CMK (cell line): ENCODE results near the gene MIB2.

ENCODE experiments used
- DNase-seq: peaks from one replicate; pipeline ENCODE4 v3.0.0-alpha.2; 2010; ENCODE audit warnings: low read depth

Gene MIB2

DNA sequence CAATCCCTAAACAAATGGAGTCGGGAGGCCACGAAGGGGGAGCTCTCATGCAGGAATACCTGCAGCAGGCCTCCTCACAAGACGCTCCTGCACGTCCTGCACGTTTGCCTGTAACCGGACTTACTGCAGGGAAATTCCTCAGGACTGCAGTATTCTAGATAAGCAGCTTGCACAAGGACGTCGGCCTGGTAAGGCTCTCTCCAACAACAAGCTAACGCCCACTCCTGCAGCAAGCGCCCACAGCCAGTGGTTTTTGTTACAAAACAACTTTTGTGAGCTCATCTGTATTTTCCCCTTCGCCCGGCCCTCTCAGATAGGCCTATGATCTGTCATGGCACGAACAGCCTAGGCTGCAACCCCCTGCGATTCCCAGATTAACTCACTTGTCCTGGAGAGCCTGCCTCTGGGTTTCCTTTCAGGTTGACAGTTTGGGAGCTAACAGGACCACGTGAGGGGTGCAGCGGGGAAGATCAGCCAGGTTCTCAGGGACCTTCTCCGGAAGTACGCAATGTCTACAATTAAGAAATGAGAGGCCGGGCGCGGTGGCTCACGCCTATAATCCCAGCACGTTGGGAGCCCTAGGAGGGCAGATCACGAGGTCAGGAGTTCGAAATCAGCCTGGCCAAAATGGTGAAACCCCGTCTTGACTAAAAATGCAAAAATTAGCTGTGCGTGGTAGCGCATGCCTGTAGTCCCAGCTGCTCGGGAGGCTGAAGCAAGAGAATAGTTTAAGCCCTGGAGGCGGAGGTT lies 921 bp upstream of the MIB2 start:
- DNase-seq, result peak; percentile 51

DNA sequence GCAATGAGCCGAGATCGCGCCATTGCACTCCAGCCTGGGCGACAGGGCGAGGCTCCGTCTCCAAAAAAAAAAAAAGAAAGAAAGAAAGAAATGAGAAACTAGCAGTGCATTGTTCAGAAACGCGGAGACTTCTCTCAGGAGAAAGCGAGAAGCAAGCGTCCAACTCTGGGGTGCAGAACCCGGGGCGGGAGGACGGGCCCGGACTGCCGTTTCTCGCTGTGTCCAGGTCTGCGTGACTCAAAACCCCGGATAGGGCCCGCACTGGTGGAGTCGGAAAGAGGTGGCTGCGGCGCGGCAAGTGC lies 395 bp upstream of the MIB2 start:
- no peak for DNase-seq

DNA sequence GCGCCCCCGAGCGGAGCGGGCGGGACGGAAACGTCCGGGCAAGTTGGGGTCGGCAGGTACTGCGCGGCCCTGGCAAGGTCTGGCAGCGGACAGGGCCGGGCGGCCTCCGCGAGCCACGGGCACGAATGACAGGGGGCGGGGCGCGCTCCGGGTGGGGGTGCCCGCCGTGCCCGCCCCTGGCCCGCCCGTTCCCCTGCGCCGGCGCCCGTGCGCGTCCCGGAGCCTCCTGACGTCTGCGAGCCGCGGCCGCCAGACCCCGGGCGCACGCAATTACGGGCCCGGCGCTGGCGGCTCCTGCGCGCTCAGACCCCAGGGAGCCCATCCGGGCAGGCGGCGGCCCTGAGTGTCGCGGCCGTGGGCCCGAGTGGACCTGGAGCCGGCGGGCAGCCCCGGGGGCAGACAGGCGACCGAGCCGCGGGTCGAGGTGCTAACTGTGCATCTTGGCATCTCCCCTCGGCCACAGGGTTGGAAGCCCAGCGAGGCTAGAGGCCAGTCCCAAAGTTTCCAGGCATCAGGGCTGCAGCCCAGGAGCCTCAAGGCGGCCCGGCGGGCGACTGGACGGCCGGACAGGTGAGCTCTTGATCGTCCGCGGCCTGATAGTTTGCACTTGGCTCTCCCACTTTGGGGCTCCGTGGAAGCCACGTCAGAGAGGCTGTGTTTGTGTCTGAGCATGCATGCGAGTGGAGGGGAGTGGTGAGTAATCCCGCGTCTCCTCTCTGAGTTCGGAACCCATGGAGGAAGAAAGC lies 918 bp downstream of the MIB2 start:
- no peak for DNase-seq

DNA sequence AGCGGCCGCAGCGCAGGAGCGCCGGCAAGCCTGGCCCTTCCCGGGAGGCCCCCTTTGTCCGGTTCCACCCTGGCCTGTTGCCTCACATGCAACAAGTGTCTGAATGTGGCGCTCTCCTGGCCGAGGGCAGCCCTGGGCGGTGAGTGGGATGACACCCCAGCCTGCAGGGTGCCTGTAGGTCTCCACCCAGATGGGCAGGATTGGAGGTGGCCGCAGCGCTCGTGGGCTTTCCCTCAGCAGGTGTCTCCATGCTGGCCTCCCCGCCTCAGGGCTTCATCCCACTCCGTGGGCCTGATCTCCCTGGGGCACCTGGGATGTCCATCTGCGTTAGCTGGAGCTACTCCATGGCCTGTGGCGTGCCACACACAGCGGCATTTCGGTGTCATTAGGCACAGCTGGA lies 1.5 kb downstream of the MIB2 start:
- no peak for DNase-seq

DNA sequence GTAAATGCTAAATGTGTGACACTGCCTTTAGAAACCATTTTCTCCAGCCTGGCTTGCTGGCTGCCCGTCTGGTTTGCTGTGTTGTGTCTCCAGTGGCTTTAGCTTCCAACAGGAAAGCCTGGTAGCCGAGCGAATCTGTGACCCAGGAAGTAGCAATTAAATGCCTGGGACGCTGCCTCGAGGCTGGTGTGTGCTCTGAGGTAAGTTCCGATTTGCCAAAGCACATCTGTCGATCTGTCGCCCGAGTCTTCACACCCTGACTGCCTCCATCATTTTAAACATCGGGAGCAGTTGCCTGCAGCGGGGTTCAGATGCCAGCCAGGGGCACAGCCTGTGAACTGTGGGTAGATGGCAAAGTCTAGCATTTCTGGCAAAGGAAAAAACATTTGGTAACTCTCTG lies 2.2 kb downstream of the MIB2 start:
- DNase-seq, result no peak

DNA sequence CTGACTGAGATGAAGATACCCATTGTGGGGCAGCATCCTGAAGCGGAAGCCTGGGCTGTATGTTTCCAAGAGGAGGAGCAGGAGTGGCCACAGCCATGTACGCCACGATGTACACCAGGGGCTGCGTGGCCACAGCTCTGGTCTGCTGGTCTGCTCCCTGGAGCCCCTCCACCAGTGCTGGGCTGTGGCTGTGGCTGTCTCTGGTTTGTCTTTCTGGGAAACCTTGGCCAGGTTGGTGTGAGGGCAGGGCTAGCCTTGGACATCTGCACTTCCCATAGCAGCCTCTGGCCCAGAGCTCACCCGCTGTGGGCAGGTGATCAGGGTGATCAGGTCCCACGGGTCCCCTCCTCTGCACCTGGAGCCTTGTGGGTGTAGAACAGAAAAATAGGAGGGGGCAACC lies 2.6 kb downstream of the MIB2 start:
- no peak for DNase-seq

DNA sequence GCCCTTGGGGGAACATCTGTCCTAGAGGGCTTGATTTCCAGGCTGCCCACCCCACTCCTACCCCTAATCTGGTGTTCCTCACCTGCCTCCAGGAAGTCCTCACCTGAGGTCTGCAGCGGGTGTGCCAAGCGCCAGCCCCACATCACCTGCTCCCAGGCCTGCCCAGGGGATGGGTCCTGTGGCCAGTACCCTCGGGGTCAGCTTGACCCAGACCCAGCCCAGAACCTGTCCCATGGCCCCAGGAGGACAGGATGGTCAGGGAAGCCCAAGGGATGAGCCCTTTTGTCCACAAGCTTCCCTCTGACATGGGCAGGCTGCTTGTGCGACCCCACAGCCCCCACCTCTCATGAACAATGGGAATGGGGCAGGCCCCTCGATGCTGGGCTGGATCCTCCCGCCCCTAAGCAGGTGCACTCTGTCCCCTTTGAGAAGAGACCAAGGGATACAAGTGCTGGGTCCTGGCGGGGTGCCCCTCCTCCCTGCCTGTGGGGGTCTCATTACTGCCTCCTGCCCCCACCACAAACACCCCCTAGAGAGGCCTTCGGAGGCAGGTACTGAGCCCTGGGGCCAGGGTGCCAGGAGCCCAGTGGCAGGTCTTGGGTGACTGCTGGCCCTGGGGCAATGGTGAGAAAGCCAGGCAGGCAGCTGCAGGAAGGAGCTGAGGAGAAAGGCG lies 3.2 kb downstream of the MIB2 start:
- no peak for DNase-seq

DNA sequence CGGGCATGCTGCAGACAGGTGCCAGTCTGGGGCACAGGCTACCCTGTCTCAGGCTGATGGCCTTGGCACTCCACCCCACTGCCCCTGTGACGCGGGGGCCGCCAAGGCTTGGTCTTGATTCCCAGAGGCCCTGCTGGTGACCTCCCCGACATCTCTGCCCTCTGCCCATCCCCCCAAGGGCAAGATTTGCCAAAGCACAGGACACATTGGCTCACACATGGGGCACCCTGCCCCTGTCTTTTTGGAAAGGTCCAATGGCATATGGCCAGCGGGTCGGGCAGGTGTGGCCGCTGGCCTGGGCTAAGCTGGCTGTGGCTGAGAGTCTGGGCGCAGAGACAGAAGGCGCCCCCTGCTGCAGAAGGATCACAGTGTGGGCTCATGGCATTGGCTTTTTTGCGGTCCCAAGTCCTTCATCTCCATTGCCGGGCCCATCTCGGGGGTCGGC lies 4.6 kb downstream of the MIB2 start:
- no peak for DNase-seq

DNA sequence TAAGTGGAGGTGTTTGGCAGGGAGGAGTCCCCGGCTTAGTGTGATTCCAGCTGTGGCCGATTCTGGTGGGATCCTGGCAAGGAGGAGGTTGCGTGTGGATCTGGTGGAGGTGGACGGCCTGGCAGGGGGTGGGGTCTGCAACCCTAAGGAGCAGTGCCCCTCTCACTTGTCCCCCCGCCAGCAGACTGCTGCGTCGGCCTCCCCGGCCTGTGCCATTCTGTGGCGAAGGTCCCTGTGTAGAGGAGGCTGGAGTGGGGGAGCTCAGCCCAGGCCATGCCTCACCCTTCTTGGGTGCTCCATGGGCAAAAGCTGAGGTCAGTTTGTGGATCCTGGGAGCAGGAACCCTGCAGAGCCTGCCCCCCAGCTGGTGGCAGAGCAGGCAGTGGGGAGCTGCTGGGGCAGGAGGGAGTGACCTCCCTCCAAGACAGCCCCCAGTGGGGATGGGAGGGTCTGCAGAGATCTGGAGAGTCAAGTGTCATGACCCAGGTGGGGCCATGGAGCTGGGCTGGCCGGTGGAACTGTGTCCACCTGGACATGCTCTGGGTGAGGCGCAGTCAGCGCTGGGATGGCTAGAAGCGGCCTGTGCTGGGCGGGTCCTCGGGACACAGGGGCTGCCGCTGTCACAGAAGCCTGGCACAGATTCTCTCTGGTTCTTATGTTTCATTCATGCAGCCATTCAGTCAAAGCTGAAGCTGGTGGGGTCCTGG lies 5.3 kb downstream of the MIB2 start:
- no peak for DNase-seq

DNA sequence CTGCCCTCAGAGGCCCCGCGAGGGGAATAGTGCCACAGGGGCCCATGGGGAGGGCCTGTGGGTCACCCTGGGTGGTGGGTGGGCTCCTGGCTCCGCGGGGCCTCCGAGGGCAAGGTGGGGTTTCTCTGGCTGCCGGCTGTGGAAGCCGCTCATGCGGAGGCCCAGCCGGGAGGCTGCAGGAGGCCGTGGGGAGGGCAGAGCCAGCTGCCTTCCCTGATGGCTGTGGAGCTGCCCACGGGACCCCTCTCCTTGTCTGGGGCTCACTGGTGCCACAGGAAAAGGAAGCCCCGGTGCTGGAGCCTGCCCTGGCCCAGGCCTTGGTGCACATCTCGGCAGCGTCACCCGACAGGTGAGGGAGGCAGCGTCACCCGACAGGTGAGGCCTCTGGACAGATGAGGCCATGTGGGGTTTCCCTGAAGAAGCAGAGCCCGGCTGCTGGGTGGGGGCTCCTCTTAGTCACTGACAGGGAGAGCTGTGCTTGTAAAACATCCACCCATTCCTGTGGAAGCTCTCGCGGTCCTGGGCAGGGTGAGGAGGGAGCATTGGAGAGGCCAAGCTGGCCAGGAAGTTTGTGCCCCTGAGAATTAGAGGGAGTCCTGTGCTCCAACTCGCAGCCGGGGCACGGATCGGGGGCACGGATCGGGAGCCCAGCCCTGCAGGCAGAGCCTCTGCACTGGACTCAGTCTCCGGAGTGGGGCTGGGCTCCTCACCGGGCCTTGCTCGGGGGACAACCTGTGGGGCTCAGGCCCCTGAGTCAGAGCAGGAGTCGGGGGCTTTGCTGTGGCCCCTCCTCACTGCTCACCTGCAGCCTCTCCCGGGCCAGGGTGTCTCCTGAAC lies 6.1 kb downstream of the MIB2 start:
- no peak for DNase-seq

DNA sequence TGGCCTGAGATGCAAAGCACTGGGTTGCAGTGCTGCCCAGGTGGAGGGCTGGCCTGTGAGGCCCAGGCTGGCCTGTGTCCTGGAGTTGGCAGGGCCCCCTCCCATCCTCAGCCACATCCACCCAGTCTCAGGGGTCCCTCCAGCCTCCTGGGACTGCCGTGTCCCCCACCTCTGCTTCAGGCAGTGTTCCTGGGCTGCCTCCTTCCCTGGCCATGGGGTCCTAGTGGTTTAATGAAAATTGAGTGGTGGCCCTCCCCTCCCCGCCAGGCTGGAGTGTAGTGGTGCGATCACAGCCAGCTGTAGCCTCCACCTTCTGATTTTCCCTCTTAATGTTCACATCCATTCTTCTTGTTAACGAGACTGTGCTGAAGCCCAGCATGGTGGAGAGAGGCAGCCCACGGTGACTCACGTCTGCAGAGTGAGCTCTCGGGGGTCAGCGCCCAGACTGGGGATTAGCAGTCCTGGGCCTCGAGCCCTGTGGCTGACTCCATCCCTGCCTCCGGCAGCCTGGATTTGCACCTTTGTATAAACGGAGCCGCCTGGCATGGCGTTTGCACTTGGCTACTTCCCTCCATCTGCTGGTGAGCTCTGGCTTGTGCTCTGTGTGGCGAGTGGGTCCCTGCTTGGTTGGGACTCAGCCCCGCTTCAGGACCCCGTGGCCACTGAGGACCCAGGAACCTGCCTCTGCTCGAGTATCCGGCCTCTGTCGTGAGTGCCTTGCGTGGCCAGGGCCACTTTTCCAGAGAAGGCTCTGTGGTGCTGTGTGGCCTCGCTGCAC lies 6.9 kb downstream of the MIB2 start:
- no peak for DNase-seq

DNA sequence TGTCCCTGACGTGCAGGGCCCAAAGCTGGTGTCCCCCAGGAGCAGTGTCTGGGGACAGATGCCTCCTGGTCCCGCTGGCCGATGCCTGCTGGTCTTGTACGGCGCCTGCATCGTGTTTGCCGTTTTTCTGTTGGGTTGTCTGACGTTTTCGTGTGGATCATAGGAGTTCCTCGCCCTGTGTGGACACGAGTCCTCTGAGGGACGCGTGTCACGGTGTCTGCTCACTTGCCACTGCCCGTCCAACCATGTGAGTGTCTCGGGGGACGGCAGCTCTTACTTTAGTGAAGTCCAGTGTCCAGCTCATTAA lies 7.4 kb downstream of the MIB2 start:
- DNase-seq, result no peak

DNA sequence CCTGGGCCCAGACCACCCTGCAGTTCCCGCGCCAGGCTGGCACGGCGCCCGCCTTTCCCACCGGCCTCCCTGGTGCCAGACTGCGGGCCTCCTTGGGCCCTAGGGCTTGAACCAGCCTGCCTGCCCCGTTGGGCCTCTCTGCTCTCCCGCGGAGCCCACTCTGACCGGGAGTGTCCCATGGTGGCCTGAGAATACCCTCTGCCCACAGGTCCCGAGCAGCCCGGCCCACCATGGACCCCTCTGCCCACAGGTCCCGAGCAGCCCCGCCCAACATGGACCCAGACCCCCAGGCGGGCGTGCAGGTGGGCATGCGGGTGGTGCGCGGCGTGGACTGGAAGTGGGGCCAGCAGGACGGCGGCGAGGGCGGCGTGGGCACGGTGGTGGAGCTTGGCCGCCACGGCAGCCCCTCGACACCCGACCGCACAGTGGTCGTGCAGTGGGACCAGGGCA lies 7.9 kb downstream of the MIB2 start:
- DNase-seq, result no peak

DNA sequence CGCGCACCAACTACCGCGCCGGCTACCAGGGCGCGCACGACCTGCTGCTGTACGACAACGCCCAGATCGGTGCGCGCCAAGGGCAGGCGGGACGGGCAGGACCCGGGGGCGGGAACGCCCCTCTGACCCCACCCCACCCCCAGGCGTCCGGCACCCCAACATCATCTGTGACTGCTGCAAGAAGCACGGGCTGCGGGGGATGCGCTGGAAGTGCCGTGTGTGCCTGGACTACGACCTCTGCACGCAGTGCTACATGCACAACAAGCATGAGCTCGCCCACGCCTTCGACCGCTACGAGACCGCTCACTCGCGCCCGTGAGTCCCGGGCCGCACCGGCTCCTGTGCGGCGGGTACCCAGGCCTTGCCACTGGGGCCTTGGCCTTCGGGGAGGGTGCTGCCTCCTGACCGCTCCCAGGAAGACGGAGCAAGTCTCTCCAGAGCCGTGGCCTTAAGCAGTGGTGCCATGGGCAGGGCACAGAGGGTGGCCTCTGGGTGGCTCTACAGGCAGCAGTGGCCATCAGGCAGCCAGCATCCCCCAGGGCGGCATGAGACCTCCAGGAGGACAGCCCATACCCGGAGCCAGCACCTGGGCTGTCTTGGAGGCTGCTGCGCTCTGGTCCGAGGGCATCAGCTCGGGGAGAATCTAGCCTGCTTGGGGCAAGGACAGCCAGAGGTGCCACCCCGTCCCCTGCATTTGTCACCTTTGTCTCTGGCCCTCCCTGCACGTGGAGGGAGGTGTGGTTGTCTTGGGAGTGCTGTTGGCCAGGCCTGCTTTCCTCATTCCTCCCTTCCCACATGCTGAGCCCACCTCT lies 8.5 kb downstream of the MIB2 start:
- no peak for DNase-seq

DNA sequence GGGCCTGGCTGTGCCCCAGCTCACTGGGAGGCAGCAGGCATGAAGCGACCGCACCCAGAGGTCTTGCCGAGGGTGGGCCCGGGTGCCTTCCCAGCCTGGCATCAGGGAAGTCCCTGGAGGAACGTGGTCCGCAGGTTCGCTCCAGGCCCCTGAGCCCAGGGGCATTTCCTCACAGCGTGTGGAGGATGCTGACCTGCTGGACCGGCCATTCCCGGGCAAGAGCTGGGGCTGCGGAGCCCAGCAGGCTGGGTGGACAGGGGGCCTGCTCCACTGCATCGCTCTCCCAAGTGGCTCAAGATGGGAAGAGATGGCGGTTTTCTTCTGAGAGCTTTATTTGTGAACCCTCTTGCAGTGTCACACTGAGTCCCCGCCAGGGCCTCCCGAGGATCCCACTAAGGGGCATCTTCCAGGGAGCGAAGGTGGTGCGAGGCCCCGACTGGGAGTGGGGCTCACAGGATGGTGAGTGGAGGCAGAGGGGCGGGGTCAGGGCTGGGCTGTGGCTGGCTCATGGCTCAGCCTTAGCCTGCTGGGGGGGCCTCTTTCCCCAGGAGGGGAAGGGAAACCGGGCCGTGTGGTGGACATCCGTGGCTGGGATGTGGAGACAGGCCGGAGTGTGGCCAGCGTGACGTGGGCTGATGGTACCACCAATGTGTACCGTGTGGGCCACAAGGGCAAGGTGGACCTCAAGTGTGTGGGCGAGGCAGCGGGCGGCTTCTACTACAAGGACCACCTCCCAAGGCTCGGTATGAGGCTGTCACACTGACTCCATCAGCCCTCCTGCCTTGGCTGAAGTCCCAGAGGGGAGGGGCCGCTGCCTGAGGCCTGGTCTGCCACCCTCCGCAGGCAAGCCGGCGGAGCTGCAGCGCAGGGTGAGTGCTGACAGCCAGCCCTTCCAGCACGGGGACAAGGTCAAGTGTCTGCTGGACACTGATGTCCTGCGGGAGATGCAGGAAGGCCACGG lies 9.4 kb downstream of the MIB2 start:
- no peak for DNase-seq

DNA sequence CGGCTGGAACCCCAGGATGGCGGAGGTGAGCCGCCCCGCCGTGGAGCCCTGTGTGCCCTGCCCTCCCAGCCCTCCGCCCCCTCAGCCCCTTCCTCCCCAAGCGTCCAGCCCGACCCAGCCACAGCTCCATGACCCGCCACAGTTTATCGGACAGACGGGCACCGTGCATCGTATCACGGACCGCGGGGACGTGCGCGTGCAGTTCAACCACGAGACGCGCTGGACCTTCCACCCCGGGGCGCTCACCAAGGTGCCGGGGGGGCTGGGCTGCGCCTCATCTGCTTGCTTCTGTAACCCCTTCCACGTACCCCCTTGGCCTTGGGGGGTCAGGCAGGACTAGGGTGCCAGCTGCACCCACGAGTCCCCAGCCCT lies 10.1 kb downstream of the MIB2 start:
- no peak for DNase-seq

DNA sequence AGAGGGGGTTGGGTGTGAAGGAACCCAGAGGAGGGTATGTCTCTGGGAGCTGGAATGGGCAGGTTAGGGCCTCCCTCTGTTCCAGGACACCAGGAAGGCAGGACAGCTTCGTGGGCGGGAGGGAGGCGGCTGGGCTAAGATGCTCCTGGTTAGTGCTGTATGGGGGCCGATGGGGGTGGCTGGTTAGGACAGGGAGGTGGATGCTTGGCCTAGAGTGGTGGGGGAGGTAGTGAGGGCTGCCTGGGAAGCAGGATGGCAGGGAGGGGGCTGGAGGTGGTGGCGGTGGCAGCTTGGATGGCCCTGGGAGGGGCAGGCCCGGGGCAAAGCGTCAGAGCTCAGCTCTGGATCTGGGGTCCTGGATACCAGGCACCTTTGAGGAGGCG lies 10.5 kb downstream of the MIB2 start:
- no peak for DNase-seq

DNA sequence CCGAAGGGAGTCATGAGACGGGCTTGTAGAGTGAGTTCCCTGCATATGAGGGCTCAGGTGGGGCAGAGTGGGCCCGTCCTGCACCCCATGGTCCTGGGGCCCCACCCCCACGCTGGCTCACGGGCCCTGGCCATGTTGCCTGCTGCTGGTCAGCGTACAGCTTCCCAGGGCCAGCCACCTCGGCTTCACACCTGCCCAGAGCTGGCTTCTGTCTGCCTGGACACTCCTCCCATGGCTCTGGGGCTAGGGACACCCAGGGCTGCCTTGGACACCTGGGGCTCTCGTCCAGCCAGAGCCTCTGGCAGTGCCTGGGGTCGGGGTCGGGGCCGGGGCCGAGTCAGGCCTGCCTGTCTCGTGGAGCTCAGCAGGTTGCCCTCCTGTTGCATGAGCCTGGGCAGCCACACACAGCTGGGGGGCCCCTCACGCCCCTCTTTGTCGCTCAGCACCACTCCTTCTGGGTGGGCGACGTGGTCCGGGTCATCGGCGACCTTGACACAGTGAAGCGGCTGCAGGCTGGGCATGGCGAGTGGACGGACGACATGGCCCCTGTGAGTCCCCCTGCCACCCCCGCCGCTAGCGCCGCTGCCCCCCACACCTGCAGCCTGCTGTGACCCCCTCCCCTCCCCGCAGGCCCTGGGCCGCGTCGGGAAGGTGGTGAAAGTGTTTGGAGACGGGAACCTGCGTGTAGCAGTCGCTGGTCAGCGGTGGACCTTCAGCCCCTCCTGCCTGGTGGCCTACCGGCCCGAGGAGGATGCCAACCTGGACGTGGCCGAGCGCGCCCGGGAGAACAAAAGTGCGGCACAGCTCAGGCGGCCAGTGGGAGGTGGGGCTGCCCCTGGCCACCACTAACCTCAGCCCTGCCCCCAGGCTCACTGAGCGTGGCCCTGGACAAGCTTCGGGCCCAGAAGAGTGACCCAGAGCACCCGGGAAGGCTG lies 11.2 kb downstream of the MIB2 start:
- DNase-seq, result no peak
